ENCODE measurements around the gene CGB7. TPM values are rescaled to one million over a fixed set of nuclear protein-coding genes. Genes with fewer than 3 reads are reported as not detected.
"Not testable (repeated sequence)": the region's sequence is repeated elsewhere in the genome, so short reads cannot be mapped to it uniquely, and the experiment has no call there.

Gene CGB7
- total RNA-seq, 1 experiment from 2014 or later: 0.95 TPM

DNA sequence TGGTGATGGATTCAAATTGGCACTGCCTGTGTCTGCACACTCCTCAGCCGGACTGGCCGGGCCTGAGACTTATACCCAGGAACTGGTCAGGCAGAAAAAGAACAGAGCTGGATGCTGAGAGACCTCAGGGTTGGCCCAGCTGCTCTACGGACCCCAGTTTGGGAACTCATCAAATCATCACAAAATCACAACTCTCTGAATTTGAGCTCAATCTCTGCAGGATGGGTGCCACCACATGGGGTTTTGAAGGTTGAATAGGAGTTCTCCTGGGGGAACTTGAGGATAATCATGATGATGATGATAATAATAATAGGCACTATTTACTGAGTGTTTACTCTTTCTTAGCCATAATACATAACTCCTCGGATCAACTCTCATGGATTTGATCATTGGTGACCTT is 14.9 kb downstream of the CGB7 start:
- H3K36me3 ChIP-seq (ENCODE audit: control insufficient read depth, insufficient read depth, low read length); H3K27me3 ChIP-seq (ENCODE audit: control insufficient read depth, insufficient read depth, low read length); intact Hi-C loops (cut with micrococcal nuclease; ENCODE audit: unreplicated experiment); H3K4me3 ChIP-seq (ENCODE audit: low read depth in 2 of 2, low read length in 2 of 2); H3K4me1 ChIP-seq (ENCODE audit: control insufficient read depth, insufficient read depth, low read length); BruUV-seq (replicated peaks); POLR2A ChIA-PET; H3K9me3 ChIP-seq (ENCODE audit: control insufficient read depth, insufficient read depth, low read depth, low read length); H3K27ac ChIP-seq (ENCODE audit: low read length); CTCF ChIA-PET; in situ Hi-C loops (cut with HindIII; ENCODE audit: low pct_unique_long_range_greater_than_20kb, low sequenced_read_pairs); DNase-seq (ENCODE audit: low read depth, low spot score); ATAC-seq: not testable (repeated sequence)

DNA sequence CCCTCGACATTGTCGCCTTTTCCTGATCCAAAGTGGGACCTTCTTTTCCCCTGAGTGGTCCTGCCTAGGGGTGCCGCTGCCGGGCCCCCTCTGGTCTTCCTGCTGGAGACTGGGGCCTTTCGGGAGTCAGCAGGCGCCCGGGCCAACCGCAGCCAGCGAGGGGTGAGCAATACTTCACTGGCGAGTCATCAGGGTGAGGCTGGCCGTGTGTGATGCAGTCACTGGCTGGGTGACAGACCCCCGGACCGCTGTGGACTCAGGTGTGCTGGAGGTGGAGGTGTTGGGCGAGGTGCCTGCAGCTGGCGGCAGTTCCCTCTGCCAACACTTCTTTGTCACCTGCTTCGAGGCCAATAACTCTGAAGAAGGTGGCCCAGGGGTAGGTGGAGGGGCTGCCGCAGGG is 15.4 kb downstream of the CGB7 start:
- Histone ChIP-seq H3K4me1 (ENCODE audit: control insufficient read depth, insufficient read depth, low read length) (no peaks in the 10 kb centered on the region), H3K27me3 (ENCODE audit: control insufficient read depth, insufficient read depth, low read length) (no peaks in the 10 kb centered on the region), H3K36me3 (ENCODE audit: control insufficient read depth, insufficient read depth, low read length) (no peaks in the 10 kb centered on the region), H3K4me3 (ENCODE audit: low read depth in 2 of 2, low read length in 2 of 2) (no peak overlapping the region), H3K9me3 (ENCODE audit: control insufficient read depth, insufficient read depth, low read depth, low read length) (no peaks in the 10 kb centered on the region), H3K27ac (ENCODE audit: low read length) (no peak overlapping the region)
- POLR2A ChIA-PET: no interaction called here
- DNase-seq (ENCODE audit: low read depth, low spot score) (no peak), ATAC-seq (no peak)
- in situ Hi-C loops (cut with HindIII; ENCODE audit: low pct_unique_long_range_greater_than_20kb, low sequenced_read_pairs) (no loop called here), intact Hi-C loops (cut with micrococcal nuclease; ENCODE audit: unreplicated experiment) (no loop called here)
- CTCF ChIA-PET: no interaction called here
- TF ChIP-seq POLR2AphosphoS5 (IDR thresholded peaks at IDR 0.05; ENCODE audit: low read depth, low read length): no peak
- TF ChIP-seq TCF7L2 (IDR thresholded peaks at IDR 0.05; ENCODE audit: low read depth, low read length): no peak
- TF ChIP-seq SIN3A (IDR thresholded peaks at IDR 0.05; ENCODE audit: borderline replicate concordance, insufficient read depth, low read depth, low read length): no peak
- TF ChIP-seq, protein P1, sequence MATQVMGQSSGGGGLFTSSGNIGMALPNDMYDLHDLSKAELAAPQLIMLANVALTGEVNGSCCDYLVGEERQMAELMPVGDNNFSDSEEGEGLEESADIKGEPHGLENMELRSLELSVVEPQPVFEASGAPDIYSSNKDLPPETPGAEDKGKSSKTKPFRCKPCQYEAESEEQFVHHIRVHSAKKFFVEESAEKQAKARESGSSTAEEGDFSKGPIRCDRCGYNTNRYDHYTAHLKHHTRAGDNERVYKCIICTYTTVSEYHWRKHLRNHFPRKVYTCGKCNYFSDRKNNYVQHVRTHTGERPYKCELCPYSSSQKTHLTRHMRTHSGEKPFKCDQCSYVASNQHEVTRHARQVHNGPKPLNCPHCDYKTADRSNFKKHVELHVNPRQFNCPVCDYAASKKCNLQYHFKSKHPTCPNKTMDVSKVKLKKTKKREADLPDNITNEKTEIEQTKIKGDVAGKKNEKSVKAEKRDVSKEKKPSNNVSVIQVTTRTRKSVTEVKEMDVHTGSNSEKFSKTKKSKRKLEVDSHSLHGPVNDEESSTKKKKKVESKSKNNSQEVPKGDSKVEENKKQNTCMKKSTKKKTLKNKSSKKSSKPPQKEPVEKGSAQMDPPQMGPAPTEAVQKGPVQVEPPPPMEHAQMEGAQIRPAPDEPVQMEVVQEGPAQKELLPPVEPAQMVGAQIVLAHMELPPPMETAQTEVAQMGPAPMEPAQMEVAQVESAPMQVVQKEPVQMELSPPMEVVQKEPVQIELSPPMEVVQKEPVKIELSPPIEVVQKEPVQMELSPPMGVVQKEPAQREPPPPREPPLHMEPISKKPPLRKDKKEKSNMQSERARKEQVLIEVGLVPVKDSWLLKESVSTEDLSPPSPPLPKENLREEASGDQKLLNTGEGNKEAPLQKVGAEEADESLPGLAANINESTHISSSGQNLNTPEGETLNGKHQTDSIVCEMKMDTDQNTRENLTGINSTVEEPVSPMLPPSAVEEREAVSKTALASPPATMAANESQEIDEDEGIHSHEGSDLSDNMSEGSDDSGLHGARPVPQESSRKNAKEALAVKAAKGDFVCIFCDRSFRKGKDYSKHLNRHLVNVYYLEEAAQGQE (IDR thresholded peaks at IDR 0.05; ENCODE audit: insufficient read depth in 1 of 2, low read depth in 2 of 2, low read length in 1 of 2): no peak
- TF ChIP-seq, protein P2, sequence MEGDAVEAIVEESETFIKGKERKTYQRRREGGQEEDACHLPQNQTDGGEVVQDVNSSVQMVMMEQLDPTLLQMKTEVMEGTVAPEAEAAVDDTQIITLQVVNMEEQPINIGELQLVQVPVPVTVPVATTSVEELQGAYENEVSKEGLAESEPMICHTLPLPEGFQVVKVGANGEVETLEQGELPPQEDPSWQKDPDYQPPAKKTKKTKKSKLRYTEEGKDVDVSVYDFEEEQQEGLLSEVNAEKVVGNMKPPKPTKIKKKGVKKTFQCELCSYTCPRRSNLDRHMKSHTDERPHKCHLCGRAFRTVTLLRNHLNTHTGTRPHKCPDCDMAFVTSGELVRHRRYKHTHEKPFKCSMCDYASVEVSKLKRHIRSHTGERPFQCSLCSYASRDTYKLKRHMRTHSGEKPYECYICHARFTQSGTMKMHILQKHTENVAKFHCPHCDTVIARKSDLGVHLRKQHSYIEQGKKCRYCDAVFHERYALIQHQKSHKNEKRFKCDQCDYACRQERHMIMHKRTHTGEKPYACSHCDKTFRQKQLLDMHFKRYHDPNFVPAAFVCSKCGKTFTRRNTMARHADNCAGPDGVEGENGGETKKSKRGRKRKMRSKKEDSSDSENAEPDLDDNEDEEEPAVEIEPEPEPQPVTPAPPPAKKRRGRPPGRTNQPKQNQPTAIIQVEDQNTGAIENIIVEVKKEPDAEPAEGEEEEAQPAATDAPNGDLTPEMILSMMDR (IDR thresholded peaks at IDR 0.05): no peak
- BruUV-seq (replicated peaks): no TSS peak

DNA sequence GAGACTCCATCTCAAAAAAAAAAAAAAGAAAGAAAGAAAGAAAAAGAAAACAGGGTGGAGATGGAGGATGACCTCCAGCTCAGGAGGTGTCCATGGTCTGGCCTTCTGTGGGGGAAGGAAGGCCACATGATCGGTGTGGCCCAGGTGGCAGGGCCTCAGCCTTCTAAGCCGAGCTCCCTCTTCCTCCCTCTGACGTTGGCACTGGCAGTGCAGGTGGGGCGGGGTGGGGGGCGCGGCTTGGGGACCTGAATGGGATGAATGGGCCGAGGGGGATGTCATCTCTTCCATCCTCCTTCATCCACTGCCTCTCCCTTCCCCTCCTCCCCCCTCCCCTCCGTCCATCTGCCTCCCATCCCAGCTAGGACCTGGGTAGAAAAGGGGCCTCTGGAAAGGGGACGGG is 17.8 kb downstream of the CGB7 start:
- POLR2A ChIA-PET; H3K9me3 ChIP-seq (ENCODE audit: control insufficient read depth, insufficient read depth, low read depth, low read length); H3K27ac ChIP-seq (ENCODE audit: low read length); H3K36me3 ChIP-seq (ENCODE audit: control insufficient read depth, insufficient read depth, low read length); H3K4me1 ChIP-seq (ENCODE audit: control insufficient read depth, insufficient read depth, low read length); in situ Hi-C loops (cut with HindIII; ENCODE audit: low pct_unique_long_range_greater_than_20kb, low sequenced_read_pairs); intact Hi-C loops (cut with micrococcal nuclease; ENCODE audit: unreplicated experiment); H3K27me3 ChIP-seq (ENCODE audit: control insufficient read depth, insufficient read depth, low read length); DNase-seq (ENCODE audit: low read depth, low spot score); ATAC-seq; BruUV-seq (replicated peaks); H3K4me3 ChIP-seq (ENCODE audit: low read depth in 2 of 2, low read length in 2 of 2): not testable (repeated sequence)
- CTCF ChIA-PET: interaction anchor here (0.6 kb wide), 2 partner anchors 233 to 681 kb away, joined by 4 to 11 read pairs; no protein-coding TSS in a partner anchor

DNA sequence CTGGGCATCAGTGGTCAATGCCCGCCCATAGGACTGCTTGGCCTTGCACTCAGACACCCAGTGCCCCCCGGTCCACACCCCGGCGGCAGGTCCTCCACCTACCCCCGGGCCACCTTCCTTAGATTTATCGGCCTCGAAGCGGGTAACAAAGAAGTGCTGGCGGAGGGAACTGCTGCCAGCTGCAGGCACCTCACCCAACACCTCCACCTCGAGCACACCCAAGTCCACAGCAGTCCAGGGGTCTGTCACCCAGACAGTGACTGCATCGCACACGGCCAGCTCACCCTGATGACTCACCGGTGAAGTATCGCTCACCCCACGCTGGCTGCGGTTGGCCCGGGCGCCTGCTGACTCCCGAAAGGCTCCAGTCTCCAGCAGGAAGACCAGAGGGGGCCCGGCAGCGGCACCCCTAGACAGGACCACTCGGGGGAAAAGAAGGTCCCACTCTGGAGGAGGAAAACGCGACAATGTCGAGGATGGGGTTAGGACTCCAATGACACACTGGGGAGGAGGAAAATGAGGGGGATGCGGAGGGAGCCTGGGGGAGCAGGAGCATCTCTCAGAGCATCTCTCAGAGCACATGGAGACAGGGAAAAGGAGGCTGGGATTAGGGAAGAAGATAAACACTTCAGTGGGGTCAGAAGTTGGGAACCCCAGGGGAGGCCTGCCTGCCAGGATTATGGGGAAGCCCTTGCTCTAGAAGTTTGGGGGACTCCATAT is 18.8 kb downstream of the CGB7 start:
- CTCF ChIA-PET; in situ Hi-C loops (cut with HindIII; ENCODE audit: low pct_unique_long_range_greater_than_20kb, low sequenced_read_pairs); H3K27ac ChIP-seq (ENCODE audit: low read length); DNase-seq (ENCODE audit: low read depth, low spot score); BruUV-seq (replicated peaks); H3K4me1 ChIP-seq (ENCODE audit: control insufficient read depth, insufficient read depth, low read length); intact Hi-C loops (cut with micrococcal nuclease; ENCODE audit: unreplicated experiment); H3K9me3 ChIP-seq (ENCODE audit: control insufficient read depth, insufficient read depth, low read depth, low read length); H3K4me3 ChIP-seq (ENCODE audit: low read depth in 2 of 2, low read length in 2 of 2); POLR2A ChIA-PET; H3K27me3 ChIP-seq (ENCODE audit: control insufficient read depth, insufficient read depth, low read length); H3K36me3 ChIP-seq (ENCODE audit: control insufficient read depth, insufficient read depth, low read length): not testable (repeated sequence)
- peak; percentile 92 for ATAC-seq

DNA sequence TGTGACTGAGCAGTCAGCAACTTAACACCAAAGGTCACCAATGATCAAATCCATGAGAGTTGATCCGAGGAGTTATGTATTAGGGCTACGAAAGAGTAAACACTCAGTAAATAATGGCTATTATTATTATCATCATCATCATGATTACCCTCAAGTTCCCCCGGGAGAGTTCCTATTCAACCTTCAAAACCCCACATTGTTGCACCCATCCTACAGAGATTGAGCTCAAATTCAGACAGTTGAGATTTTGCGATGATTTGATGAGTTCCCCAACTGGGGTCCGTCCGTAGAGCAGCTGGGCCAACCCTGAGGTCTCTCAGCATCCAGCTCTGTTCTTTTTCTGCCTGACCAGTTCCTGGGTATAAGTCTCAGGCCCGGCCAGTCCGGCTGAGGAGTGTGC is 19.4 kb downstream of the CGB7 start:
- POLR2A ChIA-PET; ATAC-seq; DNase-seq (ENCODE audit: low read depth, low spot score); H3K4me1 ChIP-seq (ENCODE audit: control insufficient read depth, insufficient read depth, low read length); intact Hi-C loops (cut with micrococcal nuclease; ENCODE audit: unreplicated experiment); H3K9me3 ChIP-seq (ENCODE audit: control insufficient read depth, insufficient read depth, low read depth, low read length); in situ Hi-C loops (cut with HindIII; ENCODE audit: low pct_unique_long_range_greater_than_20kb, low sequenced_read_pairs); CTCF ChIA-PET; H3K36me3 ChIP-seq (ENCODE audit: control insufficient read depth, insufficient read depth, low read length); H3K27ac ChIP-seq (ENCODE audit: low read length); BruUV-seq (replicated peaks); H3K27me3 ChIP-seq (ENCODE audit: control insufficient read depth, insufficient read depth, low read length); H3K4me3 ChIP-seq (ENCODE audit: low read depth in 2 of 2, low read length in 2 of 2): not testable (repeated sequence)
